HG03135 (cell line): ENCODE results near the gene ARSB.

Source experiments
- ATAC-seq: cut with Tn5 transposase; IDR thresholded peaks from one replicate; pipeline ENCODE4 v1.9.1; 2021; ENCODE audit warnings: mild to moderate bottlenecking, moderate library complexity; ENCODE audit not compliant: unreplicated experiment

Gene ARSB

DNA sequence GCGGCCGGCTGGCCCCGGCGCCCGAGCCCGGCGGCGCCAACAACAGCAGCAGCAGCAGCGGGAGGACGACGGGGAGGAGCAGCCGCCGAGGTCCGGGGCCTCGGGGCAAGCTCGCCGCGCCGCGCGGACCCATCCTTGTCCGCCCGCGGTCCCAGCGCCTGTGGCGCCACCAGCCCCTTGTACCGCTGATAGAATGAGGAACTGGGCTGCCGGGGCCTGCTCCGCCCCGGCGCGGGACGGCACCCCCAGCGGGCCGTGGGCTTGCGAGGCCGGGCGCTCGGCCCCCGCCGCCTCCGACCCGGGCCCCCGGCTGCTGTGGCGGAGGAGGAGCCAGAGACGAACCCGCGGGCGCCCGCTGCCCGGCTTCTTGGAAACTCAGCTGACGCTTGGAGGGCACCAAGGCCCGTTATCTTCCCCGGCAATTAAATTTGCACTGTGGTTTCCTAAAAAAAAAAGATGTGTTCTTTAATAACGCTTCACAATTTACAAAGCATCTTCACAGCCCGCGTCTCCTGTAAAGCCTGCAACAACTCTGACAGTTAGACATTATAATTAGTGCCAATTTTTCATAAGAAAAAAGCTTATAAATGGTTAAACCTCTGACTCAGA is at the start of gene ARSB:
TSS of gene ARSB (minus strand) at position 195 of the 609 bp plus-strand sequence. CDS start at position 133, 62 bp downstream.
- peak; percentile 43 for ATAC-seq

DNA sequence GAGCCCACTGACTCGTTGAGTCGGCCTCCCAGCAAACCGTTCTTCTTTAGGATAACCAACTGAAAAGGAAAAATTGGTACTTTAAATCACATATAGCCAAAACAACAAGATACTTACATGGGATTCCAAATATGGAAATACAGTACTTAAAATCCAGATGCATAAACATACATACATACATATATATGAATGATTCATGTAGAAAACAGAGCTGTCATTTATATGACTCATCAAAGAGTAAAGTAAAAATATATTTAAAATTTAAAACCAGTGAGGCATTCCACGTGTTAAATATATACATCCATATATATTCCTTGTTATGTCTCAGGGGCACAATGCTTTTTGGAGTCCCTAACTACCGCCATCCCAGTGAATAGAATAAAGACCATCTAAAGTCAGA is 47.7 kb upstream of the ARSB start:
- ATAC-seq = no peak

DNA sequence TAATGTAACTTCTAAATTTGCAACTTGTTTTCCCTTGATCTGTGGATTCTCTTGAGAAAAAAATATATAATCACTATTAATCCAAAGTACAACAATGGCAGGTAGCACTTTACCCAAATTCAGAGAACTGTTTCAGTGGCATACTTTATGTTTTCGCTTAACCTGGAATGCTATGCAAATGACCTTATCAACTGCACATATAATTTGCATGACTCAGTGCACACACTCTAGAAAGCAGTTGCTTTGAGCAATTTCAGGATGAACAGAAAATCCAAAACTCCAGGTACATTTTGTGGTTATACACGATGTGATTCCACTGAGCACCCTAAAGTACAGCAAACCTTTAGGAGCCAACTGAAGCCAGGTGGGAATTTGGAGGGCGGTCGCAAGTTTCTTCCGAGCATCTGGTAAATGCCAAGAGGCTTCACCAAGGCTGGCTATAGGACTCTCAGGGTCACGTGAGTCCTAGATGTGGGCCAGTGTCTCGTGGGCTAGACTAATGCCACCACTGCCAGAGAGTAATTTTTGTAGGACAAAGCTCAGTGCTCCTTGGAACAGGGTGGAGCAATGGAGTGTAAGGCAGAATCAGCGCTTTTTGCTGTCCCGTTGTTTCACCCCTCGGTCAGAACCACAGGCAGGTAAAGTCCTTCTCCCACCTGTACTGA is 47.1 kb upstream of the ARSB start:
- no peak for ATAC-seq

DNA sequence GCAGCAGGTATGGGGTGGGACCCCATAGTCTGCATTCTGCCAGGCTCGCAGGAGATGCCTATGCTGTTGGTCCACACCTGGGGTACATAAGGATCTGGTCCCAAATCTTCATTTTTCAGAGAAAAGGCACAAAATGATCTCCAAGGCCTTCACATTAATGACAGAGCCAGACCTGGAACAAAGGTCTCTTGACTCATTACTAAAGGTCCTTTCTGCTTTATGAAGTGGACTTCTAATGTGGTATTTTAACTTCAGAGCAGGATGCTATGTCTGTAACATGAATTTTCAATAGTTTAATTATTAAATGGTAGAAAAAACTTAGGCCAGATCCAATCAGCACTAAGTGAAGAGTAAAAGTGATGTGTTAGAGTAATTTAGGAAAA is 46.4 kb upstream of the ARSB start:
- ATAC-seq = no peak

DNA sequence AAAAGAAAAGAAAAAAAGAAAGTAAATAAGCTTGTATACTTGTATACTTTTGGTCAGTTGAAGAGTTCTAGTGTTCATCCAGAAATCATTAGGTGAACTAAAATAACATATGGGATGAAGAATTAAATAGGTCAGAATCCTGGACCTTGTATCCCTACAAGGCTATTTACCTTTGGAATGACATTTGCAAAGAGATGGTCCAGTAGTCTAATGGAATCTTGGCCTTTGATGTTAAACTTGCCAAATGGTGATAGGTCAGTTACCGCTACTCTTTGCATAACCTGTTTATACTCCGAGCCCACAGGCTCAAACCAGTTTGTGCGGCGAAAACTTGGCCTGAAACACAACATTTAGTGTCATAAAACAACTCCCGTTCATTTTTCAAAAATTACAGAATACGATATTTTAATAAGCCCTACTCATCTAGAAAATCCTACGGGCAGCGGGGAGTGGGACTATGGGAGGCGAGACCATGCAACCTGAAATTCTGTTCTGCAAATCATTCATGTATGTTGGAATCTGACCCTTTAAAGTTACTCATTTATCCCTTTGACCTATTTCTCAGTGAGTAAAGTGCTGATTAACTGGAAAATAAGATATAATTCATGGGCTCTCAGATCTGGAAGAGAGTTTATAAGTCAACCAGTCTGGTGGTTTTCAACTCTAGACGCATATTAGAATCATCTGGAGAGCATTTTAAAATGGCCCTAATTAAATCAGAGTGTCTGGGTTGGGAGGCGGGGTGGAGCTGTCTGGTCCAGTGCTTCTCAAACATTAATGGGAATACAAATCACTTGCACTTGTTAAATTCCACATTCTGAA is 45.8 kb upstream of the ARSB start:
- no peak for ATAC-seq

DNA sequence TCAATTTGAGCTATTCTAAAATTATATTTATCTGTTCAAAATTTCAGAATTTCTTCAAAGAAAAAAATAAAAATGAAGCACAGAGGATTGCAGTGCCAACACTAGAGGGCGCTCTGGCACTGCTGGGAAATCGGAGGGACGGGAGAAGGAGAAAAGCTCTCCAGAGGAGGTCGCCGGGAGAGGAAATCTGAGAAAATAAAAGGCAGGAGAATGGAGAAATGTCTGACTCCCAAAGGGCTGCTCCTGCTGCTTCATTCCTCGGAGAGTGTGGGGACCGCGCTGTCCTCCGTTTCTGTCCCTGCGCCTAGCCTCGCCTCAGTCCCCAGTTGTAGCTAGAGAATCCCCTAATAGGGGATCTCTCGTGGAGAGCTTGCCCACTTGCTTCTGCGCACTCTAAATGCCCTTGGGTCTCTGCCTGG is 40.0 kb upstream of the ARSB start:
- ATAC-seq = no peak

DNA sequence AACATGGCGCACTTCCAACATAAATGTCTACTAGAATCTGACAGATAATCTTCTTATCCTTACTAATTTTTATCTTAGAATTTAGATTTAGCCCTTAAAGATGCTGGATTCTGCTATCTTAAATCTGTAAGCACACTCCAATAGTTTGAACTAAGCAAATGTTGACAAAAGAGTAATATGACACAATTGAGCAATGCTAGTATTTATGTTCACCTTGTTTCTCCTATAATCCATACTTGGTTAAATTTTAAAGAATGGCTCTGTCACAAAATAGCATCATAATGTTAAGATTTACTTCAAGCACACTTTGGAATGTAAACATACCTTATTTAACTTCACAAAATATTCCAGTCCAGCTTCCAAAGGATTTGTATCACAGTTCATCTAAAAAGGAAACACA is 38.8 kb upstream of the ARSB start:
- no peak for ATAC-seq

DNA sequence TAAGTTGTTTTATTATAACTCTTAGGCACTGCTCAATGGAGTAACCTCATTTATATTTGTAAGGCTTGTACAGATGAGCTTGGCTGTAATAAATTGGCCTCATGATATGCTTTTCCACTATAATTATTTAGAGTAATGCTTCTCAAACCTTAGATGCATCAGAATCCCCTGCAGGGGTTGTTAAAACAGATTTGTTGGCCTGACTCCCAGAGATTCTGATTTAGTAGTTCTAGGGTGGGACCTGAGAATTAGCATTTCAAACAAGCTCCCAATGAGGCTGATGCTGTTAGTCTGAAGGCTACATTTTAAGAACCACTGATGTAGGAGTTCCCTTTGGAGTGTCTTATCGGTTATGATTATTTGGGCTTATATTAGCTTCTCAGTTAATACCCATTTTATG is 38.2 kb upstream of the ARSB start:
- ATAC-seq = no peak

DNA sequence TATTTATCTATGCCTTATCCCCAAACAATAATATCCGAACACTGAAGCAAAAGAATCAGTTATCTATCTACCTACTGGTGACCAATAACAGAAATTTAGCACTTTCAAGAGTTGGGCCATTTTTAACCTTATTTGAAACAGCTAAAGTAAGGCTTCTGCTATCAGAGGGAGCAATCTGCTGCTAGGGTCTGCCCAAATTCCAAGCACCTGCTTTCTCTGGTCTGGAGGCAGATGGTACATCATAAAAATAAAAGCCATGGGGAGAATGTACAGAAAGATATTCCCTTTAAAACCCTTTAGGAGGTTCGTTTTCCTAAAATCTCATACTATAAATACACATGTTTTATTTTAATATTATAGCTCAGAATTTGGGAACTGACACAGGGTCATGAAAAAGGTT is 37.7 kb upstream of the ARSB start:
- ATAC-seq = no peak

DNA sequence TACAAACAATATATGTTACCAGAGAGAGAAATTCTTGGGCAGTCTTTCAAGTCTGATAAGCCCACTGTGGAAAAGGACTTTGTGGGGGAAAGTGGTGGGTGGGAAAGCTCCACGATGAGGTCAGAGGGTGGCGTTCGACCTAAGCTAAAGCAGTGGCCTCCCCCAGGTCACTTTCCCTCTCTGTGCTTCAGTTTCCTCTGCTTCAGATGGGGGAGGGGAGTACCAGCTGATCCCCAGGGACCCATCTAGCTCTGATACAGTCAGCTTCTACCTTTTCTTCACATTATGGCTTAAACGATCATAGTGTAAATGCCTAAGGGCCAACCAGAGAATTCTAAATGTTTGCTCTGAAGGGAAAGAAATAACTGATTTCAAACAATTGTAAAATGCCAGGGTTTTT is 36.6 kb upstream of the ARSB start:
- ATAC-seq = no peak

DNA sequence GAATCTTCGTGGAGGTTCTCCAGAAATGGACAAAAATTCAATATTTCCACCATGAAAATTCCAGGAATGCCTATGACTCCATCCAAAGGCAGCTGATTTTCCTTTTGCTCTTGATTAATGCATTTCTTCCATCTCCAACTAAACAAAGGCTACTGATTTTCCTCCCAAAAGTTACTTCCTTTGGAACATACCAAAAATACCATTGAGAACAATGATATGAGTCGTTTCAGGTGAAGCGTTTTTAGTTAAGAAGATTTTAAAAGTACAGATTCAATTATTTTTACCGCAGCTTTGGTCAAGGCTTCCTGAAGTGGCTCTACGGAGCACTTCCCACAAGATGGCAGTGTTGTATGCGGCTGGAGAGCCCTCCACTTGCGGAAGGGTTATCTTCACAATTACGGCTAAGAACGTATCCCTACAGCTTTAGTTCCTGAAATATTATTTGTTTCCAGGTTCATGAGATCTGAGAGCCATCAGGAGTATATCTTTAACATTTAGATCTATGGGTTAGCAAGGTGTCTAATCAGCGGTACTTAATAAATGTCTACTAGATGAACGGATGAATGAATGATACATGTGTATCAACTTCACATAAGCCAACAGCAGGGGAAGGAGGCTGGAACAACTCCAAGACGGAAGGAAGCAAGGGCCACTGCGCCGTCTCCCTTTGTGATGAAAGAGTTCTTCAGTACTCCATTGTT is 35.9 kb upstream of the ARSB start:
- ATAC-seq = no peak

DNA sequence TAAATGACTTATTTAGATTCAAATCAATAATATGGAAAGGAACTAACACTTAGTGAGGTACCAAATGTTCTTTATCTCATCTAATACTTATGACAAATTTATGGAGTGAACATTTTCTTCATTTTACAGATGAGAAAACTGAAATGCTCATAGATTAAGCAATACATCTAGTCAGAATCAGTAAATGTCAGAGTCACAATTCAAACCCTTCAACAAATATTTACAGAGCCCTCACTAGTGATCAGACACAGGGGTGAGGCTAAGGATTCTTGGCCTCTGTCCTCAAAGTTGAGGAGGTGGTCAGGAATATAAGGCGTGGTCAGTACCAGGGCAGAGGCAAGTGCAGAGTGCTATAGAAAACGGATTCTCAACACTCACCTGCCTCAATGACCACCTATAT is 29.5 kb upstream of the ARSB start:
- ATAC-seq = no peak

DNA sequence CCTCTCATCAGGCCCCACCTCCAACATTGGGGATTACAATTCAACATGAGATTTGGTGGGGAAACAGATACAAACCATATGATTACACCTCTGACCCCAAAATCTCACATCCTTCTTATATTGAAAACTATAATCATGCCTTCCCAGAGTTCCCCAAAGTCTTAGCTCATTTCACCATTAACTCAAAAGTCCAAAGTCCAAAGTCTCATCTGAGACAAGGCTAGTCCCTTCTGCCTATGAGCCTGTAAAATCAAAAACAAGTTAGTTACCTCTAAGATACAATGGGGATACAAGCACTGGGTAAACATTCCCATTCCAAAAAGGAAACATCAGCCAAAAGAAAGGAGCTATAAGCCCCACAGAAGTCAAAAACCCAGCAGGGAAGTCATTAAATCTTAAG is 26.8 kb upstream of the ARSB start:
- ATAC-seq = no peak

DNA sequence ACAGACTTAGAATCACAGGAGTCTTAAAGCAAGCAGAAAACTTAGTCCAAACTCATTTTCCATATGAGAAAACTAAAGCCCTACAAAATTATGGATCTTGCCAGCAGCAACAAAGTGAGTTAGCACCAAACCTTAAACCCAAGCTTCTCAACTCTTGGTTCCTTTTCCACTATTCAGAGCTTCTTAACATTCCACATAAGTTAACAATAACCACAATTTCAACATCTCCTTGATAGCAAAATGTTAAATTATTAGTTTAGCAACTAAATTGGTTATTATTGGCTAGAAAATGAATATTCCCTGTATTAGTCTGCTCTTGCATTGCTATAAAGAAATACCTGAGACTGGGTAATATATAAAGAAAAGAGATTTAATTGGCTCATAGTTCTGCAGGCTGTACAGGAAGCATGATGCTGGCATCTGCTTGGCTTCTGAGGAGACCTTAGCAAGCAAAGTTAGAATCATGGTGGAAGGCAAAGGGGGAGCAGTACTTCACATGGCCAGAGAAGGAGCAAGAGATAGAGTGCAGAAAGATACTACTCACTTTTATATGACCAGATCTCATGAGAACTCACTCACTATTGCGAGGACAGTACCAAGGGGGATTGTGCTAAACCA is 26.2 kb upstream of the ARSB start:
- ATAC-seq = no peak

DNA sequence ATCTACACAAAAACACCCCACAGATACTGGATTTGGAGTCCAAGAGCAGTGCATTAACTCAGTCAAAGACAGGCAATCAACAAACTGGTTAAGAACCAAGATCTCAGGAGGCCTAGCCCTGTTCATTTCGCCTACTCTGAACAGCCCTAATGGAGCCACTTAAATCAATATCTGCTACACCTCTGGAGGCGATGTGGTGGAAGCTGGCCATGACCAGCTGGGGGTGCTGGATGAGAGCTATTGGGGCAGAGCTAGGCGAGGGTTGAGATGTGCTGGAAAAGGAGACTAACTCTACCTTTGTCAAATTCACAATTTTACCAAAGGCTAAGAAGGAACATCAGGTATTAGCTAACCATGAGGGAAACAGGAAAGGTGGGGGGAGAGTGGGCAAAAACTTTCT is 23.3 kb upstream of the ARSB start:
- no peak for ATAC-seq

DNA sequence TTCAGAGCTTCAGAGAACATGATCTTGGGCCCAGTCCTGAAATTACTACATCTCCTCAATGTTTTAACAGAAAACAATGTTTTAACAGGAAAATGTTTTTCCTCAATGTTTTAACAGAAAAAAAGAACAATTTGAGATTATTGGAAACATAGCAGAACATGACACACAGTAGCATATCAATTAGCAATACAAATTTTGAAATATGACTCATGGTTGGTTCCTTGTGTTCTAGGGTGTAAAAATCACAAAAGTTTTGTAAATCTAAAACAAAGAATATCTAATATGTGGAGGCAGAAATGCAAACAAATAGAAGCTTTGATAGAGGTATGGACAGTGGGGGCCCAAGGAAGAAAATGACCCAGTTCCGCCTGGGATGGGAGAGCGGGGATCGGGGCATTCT is 22.8 kb upstream of the ARSB start:
- no peak for ATAC-seq

DNA sequence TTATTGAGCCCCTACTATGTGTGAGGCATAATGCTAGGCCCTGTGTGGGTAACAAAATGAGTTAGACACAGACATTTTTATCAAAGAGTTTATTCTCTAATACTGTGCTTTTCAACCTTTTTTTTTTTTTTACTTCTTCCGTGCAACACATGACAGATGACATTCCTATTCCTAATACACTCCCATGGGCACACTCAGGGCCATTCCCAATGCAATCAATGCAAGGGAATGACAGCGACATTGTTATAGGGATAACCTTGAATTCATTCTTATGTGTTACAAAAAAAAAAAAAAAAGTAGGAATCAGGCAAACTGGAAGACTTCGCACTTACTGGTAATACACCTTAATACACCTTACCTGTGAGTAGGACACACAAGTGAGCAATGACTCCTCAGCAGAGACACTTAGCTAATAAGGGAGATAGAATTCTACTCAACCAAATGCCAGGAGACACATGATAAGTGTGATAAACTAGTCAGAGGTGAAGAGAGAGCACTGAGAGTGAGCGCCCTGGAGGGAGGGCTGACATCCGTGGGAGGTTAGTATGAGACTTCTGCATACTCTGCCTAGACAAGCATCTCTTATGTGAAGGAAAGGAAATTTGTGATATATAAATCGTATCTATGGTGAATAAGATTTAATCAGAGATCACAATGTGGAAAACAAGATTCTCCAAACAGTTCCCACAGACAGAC is 21.0 kb upstream of the ARSB start:
- no peak for ATAC-seq

DNA sequence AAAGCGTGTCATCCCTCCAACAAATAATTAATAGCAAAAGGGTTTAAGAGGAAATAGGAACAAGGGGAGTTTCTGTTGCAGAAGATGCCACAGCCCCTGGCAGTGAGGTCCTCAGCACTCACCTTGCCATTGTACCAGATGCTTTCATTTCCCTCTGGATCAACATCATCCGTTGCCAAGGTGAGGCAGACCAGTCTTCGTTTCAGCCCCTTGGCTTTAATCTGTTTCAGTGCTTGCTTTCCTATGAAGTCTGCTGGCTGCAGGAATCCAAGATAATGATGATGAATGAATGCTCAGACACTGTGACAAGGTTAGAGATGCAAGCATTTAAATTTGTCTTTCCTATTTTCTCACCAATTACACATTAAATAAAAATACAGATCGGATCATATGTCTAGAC is 20.0 kb upstream of the ARSB start:
- no peak for ATAC-seq

DNA sequence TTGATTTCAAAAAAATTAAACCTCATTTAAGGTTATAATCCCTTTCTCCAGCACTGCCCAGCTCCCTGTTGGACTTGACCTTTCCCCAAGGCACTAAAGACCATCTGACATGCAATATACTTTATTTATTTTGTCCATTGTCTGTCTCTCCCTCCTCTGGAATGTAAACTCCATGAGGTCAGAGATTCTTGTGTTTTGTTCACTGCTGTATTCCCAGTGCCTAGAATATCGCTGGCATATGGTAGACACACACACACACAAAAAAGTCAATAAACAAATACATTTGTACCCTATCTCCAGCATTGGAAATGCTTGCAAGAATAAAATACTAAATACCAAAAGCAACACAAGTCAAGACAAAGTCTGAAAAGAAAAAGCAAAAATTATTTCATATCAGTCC is 17.3 kb upstream of the ARSB start:
- ATAC-seq = no peak

DNA sequence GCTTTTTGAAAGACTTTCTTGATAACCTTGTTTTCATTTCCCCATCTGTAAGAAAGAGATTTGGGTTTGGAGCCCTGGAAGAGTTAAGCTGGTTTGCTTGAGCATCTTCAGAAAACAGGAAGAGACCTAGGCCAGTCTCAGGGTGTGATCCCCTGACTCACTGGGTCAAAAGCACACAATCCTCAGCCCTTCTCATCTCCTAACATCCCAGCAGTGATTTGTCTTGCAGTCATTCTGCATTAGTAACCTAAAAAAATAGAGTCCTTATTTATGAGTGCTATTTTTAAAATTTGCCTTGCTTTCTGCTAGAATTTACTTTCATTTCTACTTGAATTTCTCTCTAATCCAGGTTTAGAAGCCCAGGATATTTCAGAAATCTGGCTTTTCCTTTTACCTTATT is 16.4 kb upstream of the ARSB start:
- ATAC-seq = no peak

DNA sequence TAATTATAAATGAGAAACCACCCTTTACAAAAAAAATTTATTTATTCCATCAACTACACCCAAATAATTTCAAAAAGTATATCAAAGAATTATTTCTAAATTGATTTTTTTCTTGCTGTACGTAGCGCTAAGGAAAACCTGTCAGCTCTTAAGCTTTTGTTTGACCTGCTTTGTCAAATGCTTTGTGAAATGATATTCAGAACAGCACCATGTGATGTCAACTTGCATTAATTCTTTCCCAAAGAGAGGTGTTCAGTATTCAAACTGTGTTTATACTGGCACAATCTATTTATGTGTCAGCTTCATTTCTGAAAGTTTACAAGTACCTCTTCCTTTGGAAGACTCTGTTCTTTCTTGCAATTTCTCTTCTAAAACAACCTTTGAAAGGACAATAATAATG is 12.0 kb upstream of the ARSB start:
- ATAC-seq = no peak
